MM.1S (cell line): ENCODE results near the gene CDH4.

Experiments used
- EZH2phosphoT487 ChIP-seq: fragments of 300-600 bp; sonication (generic); IDR thresholded peaks from 2 replicates; pipeline ENCODE4 v1.6.1; 2018; ENCODE audit warnings: antibody characterized with exemption, low read length
- TF ChIP-seq, protein P1 (sequence below): fragments of 300-600 bp; sonication (generic); IDR thresholded peaks from 2 replicates; pipeline ENCODE4 v1.5.1; 2016; ENCODE audit warnings: antibody characterized with exemption, low read length, mixed read lengths

DNA sequence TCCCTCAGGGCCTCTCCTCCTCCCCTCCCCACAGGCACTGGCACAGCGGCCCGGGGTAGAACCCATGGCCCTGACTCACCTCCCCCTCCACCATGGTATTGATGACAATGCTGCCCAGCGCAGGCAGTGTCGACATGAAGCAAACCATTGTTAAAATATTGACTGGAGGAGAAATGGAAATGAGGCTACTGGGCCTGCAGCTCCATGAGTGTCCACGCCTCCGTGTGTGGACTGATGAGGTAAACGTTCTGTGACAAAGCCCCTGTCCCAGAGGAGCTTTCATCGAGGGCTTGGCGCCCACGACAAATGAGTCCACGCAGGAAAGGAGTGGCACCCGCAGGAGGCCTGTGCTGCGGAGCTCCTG is 410.9 kb downstream of the CDH4 start:
- TF ChIP-seq, protein P1, sequence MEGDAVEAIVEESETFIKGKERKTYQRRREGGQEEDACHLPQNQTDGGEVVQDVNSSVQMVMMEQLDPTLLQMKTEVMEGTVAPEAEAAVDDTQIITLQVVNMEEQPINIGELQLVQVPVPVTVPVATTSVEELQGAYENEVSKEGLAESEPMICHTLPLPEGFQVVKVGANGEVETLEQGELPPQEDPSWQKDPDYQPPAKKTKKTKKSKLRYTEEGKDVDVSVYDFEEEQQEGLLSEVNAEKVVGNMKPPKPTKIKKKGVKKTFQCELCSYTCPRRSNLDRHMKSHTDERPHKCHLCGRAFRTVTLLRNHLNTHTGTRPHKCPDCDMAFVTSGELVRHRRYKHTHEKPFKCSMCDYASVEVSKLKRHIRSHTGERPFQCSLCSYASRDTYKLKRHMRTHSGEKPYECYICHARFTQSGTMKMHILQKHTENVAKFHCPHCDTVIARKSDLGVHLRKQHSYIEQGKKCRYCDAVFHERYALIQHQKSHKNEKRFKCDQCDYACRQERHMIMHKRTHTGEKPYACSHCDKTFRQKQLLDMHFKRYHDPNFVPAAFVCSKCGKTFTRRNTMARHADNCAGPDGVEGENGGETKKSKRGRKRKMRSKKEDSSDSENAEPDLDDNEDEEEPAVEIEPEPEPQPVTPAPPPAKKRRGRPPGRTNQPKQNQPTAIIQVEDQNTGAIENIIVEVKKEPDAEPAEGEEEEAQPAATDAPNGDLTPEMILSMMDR = no peak
- TF ChIP-seq EZH2phosphoT487 = no peak
